K562 (cell line): ENCODE data around the gene NELFA. TPM values are rescaled to one million over a fixed set of nuclear protein-coding genes. Genes with fewer than 3 reads are reported as not detected.
A peak's percentile ranks its signal among the peaks of the same experiment; 100 is the strongest.

Experiments
- CSDE1 ChIP-seq, 2 experiments: fragments of 450-650 bp; IDR thresholded peaks; 2 replicates each; pipeline ENCODE4 v1.6.1; 2016; ENCODE audit warnings: mild to moderate bottlenecking in 1 of 2
- ELF2 ChIP-seq: fragments of 250-450 bp; sonication (Bioruptor Pico); IDR thresholded peaks from 2 replicates; pipeline ENCODE4 v1.5.0; 2021; ENCODE audit warnings: mild to moderate bottlenecking
- GATAD2B ChIP-seq: fragments of 450-650 bp; IDR thresholded peaks from 2 replicates; pipeline ENCODE4 v1.6.1; 2017; ENCODE audit warnings: mild to moderate bottlenecking, borderline replicate concordance
- HMGXB4 ChIP-seq: sonication (generic); formaldehyde crosslinking; IDR thresholded peaks from 2 replicates; pipeline ENCODE4 v1.8.1; 2023; ENCODE audit warnings: mild to moderate bottlenecking, missing genetic modification reagents
- L3MBTL2 ChIP-seq: fragments of 450-650 bp; IDR thresholded peaks from 2 replicates; pipeline ENCODE4 v1.6.1; 2016; ENCODE audit warnings: mild to moderate bottlenecking, moderate library complexity
- MBD2 ChIP-seq: sonication (generic); IDR thresholded peaks from 2 replicates; pipeline ENCODE4 v1.6.1; 2016; ENCODE audit warnings: low read depth, borderline replicate concordance
- NRF1 ChIP-seq, 2 experiments: fragments of 450-650 bp; IDR thresholded peaks in 1 of 2; conservative IDR thresholded peaks in 1 of 2; 2 replicates each; pipeline ENCODE4 v1.6.1; 2014; ENCODE audit warnings: mild to moderate bottlenecking in 2 of 2
- POLR2AphosphoS5 ChIP-seq: IDR thresholded peaks from 2 replicates; pipeline ENCODE4 v1.6.1; 2011; ENCODE audit warnings: mild to moderate bottlenecking, low read depth, low read length, moderate library complexity; ENCODE audit not compliant: control insufficient read depth, insufficient read depth
- RAD51 ChIP-seq: fragments of 450-650 bp; IDR thresholded peaks from 2 replicates; pipeline ENCODE4 v1.7.1; 2016; ENCODE audit warnings: low read depth, mild to moderate bottlenecking, borderline replicate concordance
- SIRT6 ChIP-seq: IDR thresholded peaks from one replicate; pipeline ENCODE4 v1.6.1; 2012; ENCODE audit warnings: low read depth, mild to moderate bottlenecking, control low read depth, inconsistent platforms, low read length, moderate library complexity
- SMARCB1 ChIP-seq: IDR thresholded peaks from 2 replicates; pipeline ENCODE4 v1.6.1; 2011; ENCODE audit warnings: improper control_type of control experiment, low read depth; ENCODE audit not compliant: insufficient read length
- ZEB2 ChIP-seq: fragments of 450-650 bp; IDR thresholded peaks from 2 replicates; pipeline ENCODE4 v1.6.1; 2016
- ZNF253 ChIP-seq: fragments of 250-450 bp; sonication (Bioruptor Pico); conservative IDR thresholded peaks from 2 replicates; pipeline ENCODE4 v1.6.1; 2021; ENCODE audit warnings: mild to moderate bottlenecking
- polyA plus RNA-seq, 8 experiments: library from polyadenylated mRNA; depleted of rRNA in 4 of 8; stranded (reverse) in 5 of 8; unstranded in 3 of 8; fragments of >200 nt; fragmentation: Nextera tagmentation in 2 of 8; fragmentation: Illumina TruSeq in 1 of 8; extraction: Ambion mirVana in 2 of 8; extraction: Trizol in 1 of 8; gene quantifications; 2 replicates each; pipeline versions ENCODE4 v1.2.1 to v1.2.3, GENCODE V29; 2011 to 2014; ENCODE audit warnings: inconsistent platforms in 1 of 8, missing spikeins in 1 of 8
- total RNA-seq, 7 experiments: library from RNA; depleted of rRNA in 6 of 7; stranded (reverse); fragments of >200 nt in 6 of 7; fragmentation: Illumina TruSeq in 2 of 7; extraction: Trizol in 2 of 7; gene quantifications; 2 replicates each; pipeline versions ENCODE4 v1.2.1 to v1.2.3, GENCODE V29; 2011 to 2021; ENCODE audit warnings: low replicate concordance in 1 of 7
- TF ChIP-seq, protein P1 (sequence below): fragments of 200-800 bp; sonication (Bioruptor generic); IDR thresholded peaks from 2 replicates; pipeline ENCODE4 v1.6.1; 2017; ENCODE audit warnings: missing genetic modification characterization, missing compliant biosample characterization
- TF ChIP-seq, protein P2 (sequence below), 2 experiments: fragments of 150-350 bp in 1 of 2; IDR thresholded peaks; 2 replicates each; pipeline ENCODE4 v1.6.1; 2012 to 2016; ENCODE audit warnings: low read depth in 2 of 2, low read length in 2 of 2, mild to moderate bottlenecking in 1 of 2, moderate library complexity in 1 of 2
- TF ChIP-seq, protein P3 (sequence below): fragments of 250-450 bp; sonication (Bioruptor Pico); IDR thresholded peaks from 2 replicates; pipeline ENCODE4 v1.8.0; 2022; ENCODE audit warnings: inconsistent platforms, mild to moderate bottlenecking, moderate library complexity, borderline replicate concordance

The NELFA gene
- total and polyA plus RNA-seq, 9 of the 15 experiments (the other 6 are each of a cell fraction or from before 2014, with no cell fraction given): 0.76 to 59.6 (median 14.8) TPM

GRCh38 chr4:1964443-1964842, 44.3 kb downstream of the NELFA start (continued):
- TF ChIP-seq HMGXB4: no peak
- TF ChIP-seq POLR2AphosphoS5: no peak
- no peak for TF ChIP-seq ELF2
- TF ChIP-seq, protein P1, sequence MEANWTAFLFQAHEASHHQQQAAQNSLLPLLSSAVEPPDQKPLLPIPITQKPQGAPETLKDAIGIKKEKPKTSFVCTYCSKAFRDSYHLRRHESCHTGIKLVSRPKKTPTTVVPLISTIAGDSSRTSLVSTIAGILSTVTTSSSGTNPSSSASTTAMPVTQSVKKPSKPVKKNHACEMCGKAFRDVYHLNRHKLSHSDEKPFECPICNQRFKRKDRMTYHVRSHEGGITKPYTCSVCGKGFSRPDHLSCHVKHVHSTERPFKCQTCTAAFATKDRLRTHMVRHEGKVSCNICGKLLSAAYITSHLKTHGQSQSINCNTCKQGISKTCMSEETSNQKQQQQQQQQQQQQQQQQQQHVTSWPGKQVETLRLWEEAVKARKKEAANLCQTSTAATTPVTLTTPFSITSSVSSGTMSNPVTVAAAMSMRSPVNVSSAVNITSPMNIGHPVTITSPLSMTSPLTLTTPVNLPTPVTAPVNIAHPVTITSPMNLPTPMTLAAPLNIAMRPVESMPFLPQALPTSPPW (CRISPR knock-in tag): peak; percentile 41; the same call in 1 of the 2 replicates
- TF ChIP-seq NRF1 (conservative IDR thresholded peaks at IDR 0.05 in 1 of 2, IDR thresholded peaks at IDR 0.05 in 1 of 2): peak; percentile 51 to 61
- no peak for TF ChIP-seq RAD51
- no peak for TF ChIP-seq ZNF253 (CRISPR knock-in tag)
- peak; percentile 33; the same call in 1 of the 2 replicates for TF ChIP-seq ZEB2
- no peak for TF ChIP-seq SMARCB1
- TF ChIP-seq GATAD2B: no peak
- peak; percentile 27; the same call in 1 of the 2 replicates for TF ChIP-seq L3MBTL2
- TF ChIP-seq MBD2: no peak
- TF ChIP-seq SIRT6: no peak
- TF ChIP-seq, protein P2, sequence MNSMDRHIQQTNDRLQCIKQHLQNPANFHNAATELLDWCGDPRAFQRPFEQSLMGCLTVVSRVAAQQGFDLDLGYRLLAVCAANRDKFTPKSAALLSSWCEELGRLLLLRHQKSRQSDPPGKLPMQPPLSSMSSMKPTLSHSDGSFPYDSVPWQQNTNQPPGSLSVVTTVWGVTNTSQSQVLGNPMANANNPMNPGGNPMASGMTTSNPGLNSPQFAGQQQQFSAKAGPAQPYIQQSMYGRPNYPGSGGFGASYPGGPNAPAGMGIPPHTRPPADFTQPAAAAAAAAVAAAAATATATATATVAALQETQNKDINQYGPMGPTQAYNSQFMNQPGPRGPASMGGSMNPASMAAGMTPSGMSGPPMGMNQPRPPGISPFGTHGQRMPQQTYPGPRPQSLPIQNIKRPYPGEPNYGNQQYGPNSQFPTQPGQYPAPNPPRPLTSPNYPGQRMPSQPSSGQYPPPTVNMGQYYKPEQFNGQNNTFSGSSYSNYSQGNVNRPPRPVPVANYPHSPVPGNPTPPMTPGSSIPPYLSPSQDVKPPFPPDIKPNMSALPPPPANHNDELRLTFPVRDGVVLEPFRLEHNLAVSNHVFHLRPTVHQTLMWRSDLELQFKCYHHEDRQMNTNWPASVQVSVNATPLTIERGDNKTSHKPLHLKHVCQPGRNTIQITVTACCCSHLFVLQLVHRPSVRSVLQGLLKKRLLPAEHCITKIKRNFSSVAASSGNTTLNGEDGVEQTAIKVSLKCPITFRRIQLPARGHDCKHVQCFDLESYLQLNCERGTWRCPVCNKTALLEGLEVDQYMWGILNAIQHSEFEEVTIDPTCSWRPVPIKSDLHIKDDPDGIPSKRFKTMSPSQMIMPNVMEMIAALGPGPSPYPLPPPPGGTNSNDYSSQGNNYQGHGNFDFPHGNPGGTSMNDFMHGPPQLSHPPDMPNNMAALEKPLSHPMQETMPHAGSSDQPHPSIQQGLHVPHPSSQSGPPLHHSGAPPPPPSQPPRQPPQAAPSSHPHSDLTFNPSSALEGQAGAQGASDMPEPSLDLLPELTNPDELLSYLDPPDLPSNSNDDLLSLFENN (IDR thresholded peaks at IDR 0.05; ENCODE audit: low read depth in 2 of 2, low read length in 2 of 2): no peak
- TF ChIP-seq, protein P3, sequence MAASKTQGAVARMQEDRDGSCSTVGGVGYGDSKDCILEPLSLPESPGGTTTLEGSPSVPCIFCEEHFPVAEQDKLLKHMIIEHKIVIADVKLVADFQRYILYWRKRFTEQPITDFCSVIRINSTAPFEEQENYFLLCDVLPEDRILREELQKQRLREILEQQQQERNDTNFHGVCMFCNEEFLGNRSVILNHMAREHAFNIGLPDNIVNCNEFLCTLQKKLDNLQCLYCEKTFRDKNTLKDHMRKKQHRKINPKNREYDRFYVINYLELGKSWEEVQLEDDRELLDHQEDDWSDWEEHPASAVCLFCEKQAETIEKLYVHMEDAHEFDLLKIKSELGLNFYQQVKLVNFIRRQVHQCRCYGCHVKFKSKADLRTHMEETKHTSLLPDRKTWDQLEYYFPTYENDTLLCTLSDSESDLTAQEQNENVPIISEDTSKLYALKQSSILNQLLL: no peak
- no peak for TF ChIP-seq CSDE1 (IDR thresholded peaks at IDR 0.05)
